ENCODE results near the gene MCF2L.

- TF ChIP-seq SIN3A (IDR thresholded peaks at IDR 0.05; ENCODE audit: borderline replicate concordance, insufficient read depth, low read length): no peak
- no peak for TF ChIP-seq POLR2AphosphoS5 (IDR thresholded peaks at IDR 0.05; ENCODE audit: low read depth, low read length)
- TF ChIP-seq TAF1 (IDR thresholded peaks at IDR 0.05; ENCODE audit: borderline replicate concordance, insufficient read depth, low read length): no peak
- TF ChIP-seq REST (IDR thresholded peaks at IDR 0.05; ENCODE audit: insufficient read depth in 1 of 2, low read depth in 2 of 2, low read length in 2 of 2): no peak
These were observed 569 bp upstream of the MCF2L start for GRCh38 chr13:112968380-112968909.
